GM18520 (cell line): ENCODE results near the gene ZMAT5.
"Not testable (repeated sequence)": the region's sequence is repeated elsewhere in the genome, so short reads cannot be mapped to it uniquely, and the experiment has no call there.

ENCODE experiments used
- ATAC-seq: cut with Tn5 transposase; IDR thresholded peaks from one replicate; pipeline ENCODE4 v1.9.1; 2021; ENCODE audit not compliant: unreplicated experiment

The ZMAT5 gene

DNA sequence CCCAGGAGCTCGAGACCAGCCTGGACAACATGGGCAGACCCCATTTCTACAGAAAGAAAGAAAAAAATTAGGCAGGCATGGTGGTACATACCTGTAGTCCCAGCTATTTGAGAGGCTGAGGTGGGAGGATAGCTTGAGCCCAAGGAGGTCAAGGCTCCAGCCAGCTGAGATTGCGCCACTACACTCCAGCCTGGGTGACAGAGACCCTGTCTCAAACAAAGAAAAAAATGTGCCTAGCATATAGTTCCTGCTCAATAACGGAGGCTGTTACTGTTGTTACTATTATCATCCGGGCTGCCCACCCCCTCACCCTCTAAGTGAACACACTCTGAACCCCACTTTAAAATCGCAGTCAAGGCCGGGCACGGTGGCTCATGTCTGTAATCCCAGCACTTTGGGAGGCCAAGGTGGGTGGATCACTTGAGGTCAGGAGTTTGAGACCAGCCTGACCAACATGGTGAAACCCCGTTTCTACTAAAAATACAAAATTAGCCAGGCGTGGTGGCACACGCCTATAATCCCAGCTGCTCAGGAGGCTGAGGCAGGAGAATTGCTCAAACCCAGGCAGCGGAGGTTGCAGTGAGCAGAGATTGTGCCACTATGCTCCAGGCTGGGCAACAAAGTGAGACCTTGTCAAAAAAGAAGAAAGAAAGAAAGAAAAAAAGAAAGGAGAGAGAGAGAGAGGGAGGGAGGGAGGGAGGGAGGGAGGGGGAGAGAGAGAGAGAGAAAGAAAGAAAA, 12.0 kb downstream of the ZMAT5 start:
- not testable (repeated sequence) for ATAC-seq

DNA sequence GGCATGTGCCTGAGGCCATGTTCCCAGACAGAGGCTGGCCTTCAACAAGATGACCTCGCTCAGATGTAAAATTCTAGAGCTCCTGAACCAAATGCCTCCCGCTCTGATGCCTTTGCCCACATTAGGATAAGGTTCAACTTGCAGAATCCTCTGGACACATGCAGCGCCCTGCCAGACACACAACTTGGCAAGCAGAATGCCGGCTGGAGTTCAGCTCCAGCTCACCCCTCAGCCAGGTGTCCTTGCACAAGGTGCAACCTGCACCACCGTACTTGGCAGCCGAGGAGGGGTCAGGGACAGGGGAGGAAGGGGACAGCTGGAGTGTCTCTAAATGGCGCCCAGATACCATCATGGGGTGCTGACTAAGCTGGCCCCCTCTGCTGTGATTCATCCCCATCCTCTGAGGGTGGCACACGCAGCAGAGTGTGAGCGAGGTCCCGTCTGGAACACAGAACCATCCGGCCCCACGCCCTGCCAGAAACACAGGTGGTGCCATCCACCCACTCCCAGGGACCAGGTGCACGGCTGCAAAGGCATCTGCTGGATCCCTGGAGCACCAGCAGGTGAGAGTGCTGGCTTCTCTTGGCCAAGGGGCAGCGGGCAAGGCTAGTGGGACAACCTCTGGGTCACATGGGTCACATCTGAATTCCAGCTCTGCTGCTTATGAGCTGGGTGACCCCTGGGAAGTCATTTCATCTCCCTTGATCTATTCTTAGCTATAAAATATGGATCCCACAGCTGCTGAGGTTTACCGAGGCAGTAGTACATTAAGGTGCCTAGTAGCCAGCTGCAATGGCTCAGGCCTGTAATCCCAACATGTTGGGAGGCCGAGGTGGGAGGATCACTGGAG, 12.8 kb downstream of the ZMAT5 start:
- no peak for ATAC-seq

DNA sequence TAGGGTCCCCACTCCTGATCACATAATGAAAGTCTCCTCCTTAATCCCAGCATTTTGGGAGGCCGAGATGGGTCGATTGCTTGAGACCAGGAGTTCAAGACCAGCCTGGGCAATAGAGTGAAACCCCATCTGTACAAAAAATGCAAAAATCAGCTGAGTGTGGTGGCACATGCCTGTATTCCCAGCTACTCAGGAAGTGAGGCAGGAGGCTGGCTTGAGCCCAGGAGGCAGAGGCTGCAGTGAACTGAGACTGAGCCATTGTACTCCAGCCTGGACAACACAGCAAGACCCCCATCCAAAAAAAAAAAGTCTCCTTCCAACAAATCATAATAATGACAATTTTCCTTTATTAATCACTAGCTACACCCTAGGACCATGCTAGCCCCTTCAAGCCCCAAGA, 15.1 kb downstream of the ZMAT5 start:
- ATAC-seq = no peak

DNA sequence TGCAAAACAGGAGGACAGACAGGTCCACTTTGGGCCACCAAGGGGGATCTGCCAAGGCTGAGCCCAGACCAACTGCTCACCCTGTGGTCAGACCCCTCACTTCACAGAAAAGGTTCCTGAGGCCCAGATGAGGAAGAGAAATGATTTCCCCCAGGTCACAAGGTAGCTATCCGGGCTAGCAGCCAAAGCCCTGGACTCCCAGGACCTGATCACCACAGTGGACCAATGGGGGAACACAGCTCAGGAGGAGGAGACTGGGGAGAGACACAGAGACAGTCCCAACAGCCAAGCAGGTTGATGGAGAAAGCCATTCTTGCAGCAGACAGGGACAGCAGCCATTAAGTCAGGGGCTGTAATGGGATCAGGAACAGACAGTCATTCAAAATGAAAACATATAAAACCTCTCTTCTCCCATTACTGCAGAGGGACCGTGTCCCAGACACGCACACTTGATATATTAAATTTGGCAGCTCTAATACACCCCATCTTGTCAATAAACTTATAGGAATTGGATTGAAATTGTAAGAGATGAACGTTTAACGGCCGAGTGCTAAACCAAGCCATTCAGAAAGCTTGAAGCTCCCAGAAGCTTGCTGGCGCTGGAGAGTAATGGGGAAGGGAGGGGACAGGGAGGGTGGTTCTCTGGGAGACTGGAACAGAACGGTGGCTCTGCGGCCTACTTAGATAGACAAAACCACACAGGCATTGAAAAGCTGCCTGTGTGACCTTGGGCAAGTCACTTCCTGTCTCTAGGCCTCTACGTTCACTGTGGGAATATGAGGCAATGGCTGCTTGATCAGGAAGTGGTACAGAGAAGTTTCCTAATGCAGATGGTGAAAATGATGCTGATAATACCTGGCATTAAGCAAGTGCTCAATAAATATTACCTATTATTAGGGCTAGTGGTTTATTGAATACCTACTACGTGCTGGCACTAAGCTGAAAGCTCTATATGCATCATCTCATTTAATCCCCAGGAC, 16.0 kb downstream of the ZMAT5 start:
- no peak for ATAC-seq

DNA sequence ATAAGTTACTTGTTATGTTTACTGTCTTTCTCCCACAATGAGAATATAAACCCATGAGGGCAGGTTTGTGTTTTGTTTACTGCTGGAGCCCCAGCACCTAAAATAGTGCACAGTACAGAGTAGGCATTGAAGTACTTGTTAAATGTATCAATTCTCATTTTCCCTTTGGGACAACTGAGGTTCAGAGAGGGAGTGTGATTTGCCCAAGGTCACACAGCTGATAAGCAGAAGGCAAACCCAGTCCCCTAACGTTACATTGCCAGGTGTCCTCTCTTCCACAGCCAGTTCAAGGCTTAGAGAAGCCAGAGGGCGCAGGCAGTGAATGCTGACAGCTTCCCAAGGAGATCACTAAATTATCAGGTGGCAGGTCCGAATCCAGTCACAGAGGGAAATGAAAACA, 16.8 kb downstream of the ZMAT5 start:
- ATAC-seq = no peak

DNA sequence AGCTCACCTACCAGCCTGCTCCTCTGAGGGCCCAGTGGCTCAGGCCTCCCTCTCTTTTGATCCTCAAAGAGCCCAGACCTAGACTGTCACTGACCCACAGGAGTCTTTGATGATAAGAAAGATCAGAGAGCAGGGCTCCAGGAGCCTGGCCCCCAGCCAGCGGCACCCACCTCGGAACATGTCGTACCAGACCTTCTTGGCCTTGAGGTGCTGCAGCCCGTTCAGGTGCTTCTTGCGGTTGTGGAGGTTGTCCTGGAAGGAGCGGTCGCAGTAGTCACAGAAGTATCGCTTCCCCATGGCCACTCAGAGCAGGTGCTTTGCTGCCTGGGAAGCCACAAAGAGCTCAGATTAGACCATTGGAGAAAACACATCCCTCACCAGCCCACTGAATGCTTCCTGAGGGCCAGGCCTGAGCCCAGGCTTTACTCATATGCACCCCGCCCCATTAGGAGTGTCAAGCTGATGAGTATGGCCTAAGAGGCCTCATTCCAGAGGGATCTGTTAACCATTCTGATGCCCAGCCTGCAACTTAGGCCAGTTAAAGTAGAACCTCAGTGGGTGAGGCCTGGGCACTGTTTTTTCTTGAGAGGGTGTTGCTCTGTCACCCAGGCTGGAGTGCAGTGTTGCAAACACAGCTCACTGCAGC, 18.4 kb downstream of the ZMAT5 start:
- ATAC-seq = no peak

DNA sequence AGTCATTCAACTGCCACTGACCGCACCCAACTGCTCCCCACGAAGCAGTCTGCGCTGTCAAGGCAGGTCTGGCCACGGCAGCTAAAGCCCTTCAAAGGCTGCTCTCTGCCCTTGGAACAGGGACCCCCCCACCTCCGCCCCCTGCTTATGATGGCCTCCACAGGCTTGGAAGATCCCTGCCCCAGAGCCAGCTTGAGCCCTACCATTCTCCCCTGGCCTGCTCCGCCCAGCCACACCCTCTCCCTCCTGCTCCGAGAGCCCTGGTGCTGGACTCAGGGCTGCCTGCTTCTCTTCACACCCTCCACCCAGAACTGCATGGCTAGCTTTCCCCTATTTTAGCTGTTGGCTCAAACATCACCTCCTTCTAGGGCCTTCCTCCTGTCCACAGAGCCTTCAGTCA, 19.0 kb downstream of the ZMAT5 start:
- ATAC-seq = no peak

DNA sequence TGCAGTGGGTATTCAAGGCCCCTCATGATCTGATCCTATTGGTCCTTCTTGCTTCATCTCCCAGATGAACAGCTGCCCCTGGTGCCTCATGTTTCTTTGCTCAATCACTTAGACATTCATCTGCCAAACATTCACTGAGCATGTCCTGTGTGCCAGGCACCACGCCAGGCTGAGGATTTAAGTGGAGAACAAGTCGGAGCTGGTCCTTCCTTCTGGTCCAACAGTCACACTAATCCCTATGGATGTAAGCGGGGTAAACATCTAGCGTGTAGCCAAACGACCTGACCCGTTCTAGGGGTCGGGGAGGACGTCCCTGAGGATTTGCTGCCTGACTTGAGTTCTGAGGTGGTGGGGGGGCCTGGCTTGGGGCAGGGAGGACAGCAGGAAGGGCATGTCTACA, 21.9 kb downstream of the ZMAT5 start:
- no peak for ATAC-seq

DNA sequence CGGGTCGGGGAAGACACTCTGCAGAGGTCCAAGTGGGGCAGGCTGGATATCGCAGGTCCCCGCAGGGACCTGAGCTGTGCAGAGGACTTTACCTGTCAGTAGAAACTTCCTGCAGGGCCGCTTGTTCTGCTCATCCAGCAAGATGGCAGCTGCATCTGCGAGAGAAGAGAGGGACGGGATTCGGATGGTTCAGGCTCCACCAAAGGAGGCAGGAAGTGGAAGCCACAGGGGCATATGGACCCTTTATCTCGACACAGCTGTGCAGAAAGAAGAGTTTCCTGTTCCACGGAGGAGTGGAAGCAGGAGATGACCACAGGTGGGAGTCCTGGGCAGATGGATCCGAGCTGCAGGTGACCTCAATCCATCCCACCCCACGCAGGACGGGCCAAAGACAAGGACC, 24.5 kb downstream of the ZMAT5 start:
- no peak for ATAC-seq

DNA sequence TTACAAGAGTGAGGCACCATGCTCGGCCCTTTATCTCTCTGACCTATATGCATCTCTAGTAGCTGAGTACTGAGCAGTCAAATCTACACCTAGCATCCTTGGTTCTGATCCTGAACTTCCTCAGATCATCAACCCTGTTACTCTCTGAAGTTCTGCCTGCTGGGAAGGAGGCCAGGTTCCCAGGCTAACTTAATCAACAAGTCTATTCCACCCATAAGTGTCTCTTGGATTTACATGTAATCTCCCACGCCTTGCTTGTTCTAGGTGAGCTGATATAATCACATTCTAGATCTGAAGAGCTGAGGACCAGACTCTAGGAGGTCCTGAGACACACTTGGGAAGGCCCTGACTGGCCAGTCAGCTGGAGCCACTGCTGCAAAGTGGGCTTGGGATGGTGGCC, 24.9 kb downstream of the ZMAT5 start:
- no peak for ATAC-seq

DNA sequence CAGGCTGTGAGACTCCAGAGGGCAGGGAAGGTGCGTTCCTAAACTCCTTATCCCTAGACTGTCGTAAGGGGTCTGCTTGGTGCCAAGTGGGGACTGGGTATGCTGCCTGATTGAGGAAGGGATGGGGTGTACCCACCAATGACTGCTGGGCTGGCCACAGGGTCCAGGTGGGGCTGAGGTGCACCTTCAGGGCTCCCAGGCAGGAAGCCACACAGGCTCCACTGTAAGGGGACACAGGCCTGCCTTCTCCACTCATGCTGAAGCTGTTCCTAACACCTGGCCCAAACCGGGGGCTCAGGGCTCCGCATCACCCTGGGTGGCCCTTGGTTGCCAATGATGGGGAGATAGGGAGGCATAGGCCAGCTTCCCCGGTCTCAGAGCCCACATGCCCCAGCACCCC, 26.6 kb downstream of the ZMAT5 start:
- no peak for ATAC-seq

DNA sequence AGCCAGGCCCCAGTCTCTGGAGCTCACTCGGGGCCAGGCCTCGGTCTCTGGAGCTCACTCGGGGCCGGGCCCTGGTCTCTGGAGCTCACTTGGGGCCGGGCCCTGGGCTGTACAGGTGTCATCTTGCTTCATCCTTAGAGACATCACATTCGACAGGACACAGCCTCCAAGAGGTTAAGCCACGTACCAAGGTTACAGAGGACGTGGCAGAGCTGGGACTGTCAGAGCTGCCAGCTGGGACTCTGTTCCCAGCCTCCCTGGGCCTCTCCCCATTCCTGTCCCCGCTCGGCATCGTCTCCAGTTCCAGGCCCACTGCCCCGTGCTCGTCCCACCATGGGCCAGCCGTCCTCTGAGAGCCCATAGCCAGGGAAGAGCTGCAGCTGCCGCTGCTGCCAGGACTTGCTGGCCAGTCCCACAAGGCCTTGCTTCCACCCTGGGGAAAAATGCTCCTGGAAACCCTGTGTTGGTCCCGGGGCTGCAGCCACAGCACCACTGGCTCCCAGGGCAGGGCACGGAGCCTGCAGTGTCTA, 27.4 kb downstream of the ZMAT5 start:
- no peak for ATAC-seq

DNA sequence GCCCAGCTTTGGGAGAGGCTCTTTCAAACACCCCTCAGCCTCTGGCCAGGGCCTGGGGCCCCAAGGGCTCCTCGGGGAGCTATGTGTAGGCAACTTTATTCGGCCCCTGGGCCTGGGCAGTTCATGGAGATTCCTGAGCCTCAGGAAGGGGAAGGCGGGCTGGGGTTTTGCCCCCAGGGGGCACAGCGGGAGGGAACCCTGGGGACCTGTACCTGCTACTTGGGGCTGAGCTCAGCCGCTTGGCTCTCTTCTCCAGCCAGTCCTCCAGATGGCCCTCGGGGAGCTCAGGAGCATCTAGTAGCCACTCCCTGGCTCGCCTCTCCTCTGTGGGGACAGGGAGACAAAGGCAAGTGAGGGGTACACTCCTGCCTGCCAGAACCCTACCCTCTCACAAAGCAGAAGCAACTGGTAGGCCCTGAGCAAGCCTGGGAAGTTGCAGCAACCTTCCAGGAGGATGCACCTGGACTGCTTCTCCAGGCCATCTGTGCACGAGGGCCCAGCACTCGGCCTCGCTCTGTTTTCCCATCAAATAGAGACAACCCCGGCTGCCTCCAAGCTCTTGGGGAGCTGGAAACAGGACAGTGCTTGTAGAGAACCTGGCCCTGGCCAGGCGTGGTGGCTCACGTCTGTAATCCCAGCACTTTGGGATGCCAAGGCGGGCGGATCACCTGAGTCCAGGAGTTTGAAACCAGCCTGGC, 28.5 kb downstream of the ZMAT5 start:
- ATAC-seq = no peak

DNA sequence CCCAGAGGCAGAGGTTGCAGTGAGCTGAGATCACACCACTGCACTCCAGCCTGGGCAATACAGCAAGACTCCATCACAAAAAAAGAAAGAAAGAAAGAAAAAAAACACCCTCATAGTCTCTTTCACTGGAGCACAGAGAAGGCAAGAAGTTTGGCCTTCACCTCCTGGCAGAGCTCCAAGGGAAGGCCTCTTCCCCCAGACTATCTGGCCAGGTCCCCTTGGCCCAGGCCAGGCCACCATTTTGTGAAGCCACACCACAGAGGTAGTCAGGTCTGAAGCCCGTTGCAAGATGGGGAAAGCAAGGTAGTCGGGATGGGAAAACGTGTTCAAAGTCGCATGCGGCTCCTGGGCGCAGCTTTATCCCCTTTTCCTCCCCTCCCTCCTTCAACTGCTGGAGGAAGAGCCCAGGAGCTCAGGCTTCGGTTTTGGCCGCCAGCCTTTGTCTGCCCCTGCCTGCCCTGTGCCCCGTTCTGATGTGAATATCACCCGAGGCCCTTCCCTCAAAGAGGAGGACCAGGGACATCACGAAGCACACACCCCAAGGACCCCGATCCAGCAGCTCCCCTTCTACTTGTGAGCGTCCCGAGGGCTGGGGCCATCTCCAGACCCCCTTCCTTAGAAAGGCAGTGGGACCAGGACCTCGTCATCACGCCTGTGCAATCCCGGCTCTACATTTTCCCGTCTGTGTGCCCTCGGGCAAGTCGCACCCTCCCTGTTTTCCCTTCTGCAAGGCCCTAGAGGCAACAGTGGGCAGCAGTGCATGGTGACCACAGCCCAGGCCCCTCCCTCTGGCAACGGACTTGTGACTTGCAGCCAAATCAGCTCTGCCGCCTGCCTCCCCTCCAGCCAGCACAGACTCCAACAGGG, 29.3 kb downstream of the ZMAT5 start:
- no peak for ATAC-seq

DNA sequence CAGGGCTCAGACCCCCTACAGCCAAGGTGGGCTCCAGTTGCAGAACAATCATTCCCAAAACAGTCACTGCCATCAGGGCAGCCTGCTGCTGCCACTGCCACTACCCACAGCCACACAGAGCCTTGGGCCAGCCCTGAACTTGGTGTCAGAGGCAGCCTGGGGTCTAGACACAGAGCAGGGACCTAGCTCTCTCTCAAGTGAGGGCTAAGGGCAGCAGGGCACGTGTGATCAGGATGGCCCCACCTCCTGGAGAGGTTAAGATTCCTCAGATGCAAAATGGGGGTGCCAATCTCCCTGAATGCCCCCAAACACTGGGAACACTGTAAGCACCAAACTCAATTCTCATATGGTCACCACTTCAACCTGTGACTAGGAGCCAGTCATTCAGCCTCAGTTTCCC, 31.4 kb downstream of the ZMAT5 start:
- no peak for ATAC-seq

DNA sequence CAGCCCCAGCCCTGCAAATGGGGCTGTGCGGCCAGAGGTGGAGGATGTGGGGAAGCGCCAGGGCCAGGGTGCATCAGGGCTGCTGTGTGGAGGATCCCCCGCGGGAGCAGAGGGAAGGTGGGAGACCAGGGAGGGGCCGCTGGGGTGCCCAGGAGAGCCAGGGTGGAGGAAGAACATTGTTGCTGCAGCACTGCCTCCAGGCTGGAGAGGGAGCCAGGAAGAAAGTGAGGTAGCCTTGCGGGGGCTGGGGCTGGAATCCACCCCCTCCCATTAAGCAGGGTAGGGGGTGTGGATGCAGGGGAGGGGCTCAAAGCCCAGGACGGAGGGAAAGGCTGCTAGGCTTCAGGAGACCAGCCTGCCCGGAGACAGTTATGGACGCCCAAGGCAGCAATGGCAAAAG, 32.0 kb downstream of the ZMAT5 start:
- ATAC-seq = no peak

DNA sequence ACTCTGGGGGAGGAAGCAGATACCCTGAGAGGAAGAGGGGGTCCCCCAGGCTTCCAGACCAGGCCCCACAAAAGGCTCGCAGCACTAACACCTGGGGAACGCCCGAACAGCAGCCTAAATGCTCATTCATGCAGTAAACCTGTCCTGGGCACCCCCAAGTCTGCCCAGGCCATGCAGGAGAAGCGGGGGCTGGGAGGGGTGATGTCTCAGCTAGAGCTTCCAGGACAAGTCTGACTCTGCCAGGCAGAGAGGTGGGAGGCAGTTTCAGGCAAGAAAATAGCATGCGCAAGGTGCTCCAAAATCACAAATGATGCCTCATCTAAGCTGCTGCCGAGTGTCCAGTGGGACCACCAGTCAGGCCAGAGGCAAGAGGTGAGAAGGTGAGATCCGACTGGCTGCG, 32.4 kb downstream of the ZMAT5 start:
- ATAC-seq = no peak

DNA sequence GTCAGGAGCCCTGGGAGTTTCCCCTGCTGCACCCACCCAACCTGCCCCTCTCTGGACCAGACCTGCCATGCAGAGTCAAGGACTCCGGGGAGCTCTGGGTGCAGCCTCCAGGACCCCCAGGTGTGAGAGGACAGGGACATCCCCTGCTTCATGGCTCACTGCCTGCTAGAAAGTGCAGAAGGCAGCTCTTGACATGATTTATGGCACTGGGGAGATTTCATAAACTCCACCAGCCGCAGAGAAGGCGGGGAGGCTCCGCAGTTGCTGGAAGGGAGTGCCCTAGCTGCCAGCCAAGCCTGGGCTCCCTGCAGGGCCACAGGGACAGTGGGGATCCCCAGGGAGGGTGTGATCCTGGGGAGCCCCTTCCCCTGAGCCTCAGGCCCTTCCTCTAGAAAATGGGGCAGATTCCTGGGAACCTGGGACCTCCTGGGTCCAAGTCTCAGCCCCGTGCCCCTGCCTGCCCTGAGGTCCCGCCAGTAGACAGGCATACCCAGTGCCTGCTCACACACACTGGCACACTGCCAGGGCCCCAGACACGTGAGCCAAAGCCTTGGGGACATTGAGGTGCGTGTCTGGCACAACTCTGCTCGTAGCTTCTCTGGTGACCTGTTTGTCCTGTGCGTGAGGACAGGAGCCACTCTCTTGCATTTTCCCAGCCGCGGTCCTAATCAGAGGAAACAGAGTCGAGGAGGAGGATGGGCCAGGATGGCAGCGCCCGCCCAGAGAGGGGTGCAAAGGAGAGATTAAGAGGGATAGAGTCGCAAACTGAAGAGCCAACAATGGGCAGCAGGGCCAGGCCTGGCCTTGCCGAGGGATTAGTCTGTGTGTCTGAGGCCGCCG, 33.2 kb downstream of the ZMAT5 start:
- no peak for ATAC-seq
